K562 (cell line): Measurements from ENCODE around the gene RAB43. TPM values are rescaled to one million over a fixed set of nuclear protein-coding genes. Genes with fewer than 3 reads are reported as not detected.

Experiments
- ATAC-seq: fragments of 200-7000 bp; cut with Tn5 transposase; 3 replicates; pipeline ENCODE4 v1.9.1; 2020; ENCODE audit warnings: moderate library complexity
- BruUV-seq: library from RNA; stranded (reverse); fragments of 400-500 nt; replicated peaks from 2 replicates; lab custom pipeline; 2021; lab: Mats Ljungman, UMichigan
- CTCF ChIA-PET: fragments of 300-600 bp; formaldehyde crosslinking; extraction: SDS; loops from one replicate; lab custom pipeline; 2021; ENCODE audit warnings: low intra/inter-chr PET ratio; lab: Yijun Ruan, JAX
- POLR2A ChIA-PET: fragments of 300-600, 350-650 bp; sonication (Branson Sonifier 250); formaldehyde crosslinking; extraction: SDS; loops from one replicate; lab custom pipeline; 2021; ENCODE audit warnings: antibody characterized with exemption, inconsistent platforms; lab: Yijun Ruan, JAX
- DNase-seq, 4 experiments: peaks; one replicate each; pipeline versions ENCODE4 v3.0.0 to v3.0.0-alpha.2; 2011 to 2018; ENCODE audit warnings: low spot score in 3 of 4, mixed read lengths in 3 of 4; ENCODE audit errors: extremely low read depth in 1 of 4
- FAIRE-seq: peaks from 2 replicates; lab custom pipeline; 2011; peaks lifted over from hg19 to GRCh38; lab: Jason Lieb, UNC
- H2AFZ ChIP-seq: 2 replicates; pipeline ENCODE4 v1.6.0; 2011; ENCODE audit warnings: low read depth, low read length, control low read depth, inconsistent platforms
- H3K27ac ChIP-seq: fragments of 200-600 bp; 3 replicates; pipeline ENCODE4 v1.8.0; 2011; ENCODE audit warnings: low read depth, mild to moderate bottlenecking, control low read depth, inconsistent platforms, low read length, moderate library complexity, mixed read lengths; ENCODE audit errors: extremely low read depth
- H3K27me3 ChIP-seq, 2 experiments: fragments of 300-600 bp in 1 of 2; 2 replicates in 1 of 2; 3 replicates in 1 of 2; pipeline versions ENCODE4 v1.6.0 to v1.8.0; 2011; ENCODE audit warnings: inconsistent platforms in 2 of 2, low read length in 2 of 2, mild to moderate bottlenecking in 1 of 2, mixed read lengths in 1 of 2, moderate library complexity in 1 of 2; ENCODE audit not compliant: control insufficient read depth in 2 of 2, insufficient read depth in 2 of 2
- H3K36me3 ChIP-seq: fragments of 300-600 bp; 3 replicates; pipeline ENCODE4 v1.8.0; 2011; ENCODE audit warnings: mild to moderate bottlenecking, low read length, inconsistent platforms; ENCODE audit not compliant: control insufficient read depth, insufficient read depth
- H3K4me1 ChIP-seq, 2 experiments: fragments of 200-600 bp in 1 of 2; replicated peaks in 1 of 2; 2 replicates in 1 of 2; 3 replicates in 1 of 2; pipeline versions ENCODE4 v1.5.1 to v1.8.0; 2011; ENCODE audit warnings: inconsistent platforms in 2 of 2, low read length in 2 of 2, mild to moderate bottlenecking in 1 of 2, mixed read lengths in 1 of 2, moderate library complexity in 1 of 2; ENCODE audit not compliant: control insufficient read depth in 2 of 2, insufficient read depth in 2 of 2
- H3K4me2 ChIP-seq: 2 replicates; pipeline ENCODE4 v1.6.1; 2011; ENCODE audit warnings: low read length, control low read depth, inconsistent platforms, mixed read lengths; ENCODE audit not compliant: insufficient read depth
- H3K4me3 ChIP-seq: fragments of 200-600 bp; sonication (generic), shearing (Covaris generic); 2 replicates; pipeline ENCODE4 v1.5.1; 2016; ENCODE audit warnings: control low read depth, inconsistent platforms
- H3K79me2 ChIP-seq: fragments of 200-600 bp; 3 replicates; pipeline ENCODE4 v1.8.0; 2011; ENCODE audit warnings: low read length, inconsistent platforms; ENCODE audit not compliant: control insufficient read depth, insufficient read depth
- H3K9ac ChIP-seq, 2 experiments: 2 replicates each; pipeline versions ENCODE4 v1.6.0 to v1.6.1; 2011; ENCODE audit warnings: low read depth in 2 of 2, low read length in 2 of 2, control low read depth in 1 of 2, inconsistent platforms in 1 of 2, mild to moderate bottlenecking in 1 of 2, mixed read lengths in 1 of 2; ENCODE audit not compliant: insufficient read depth in 1 of 2
- H3K9me1 ChIP-seq: one replicate; pipeline ENCODE4 v1.6.0; 2011; ENCODE audit warnings: inconsistent platforms, mild to moderate bottlenecking, low read length, moderate library complexity; ENCODE audit not compliant: control insufficient read depth, insufficient read depth
- H3K9me3 ChIP-seq: replicated peaks from 2 replicates; pipeline ENCODE4 v1.5.1; 2011; ENCODE audit warnings: low read depth, low read length, inconsistent platforms; ENCODE audit not compliant: control insufficient read depth, insufficient read depth
- H4K20me1 ChIP-seq: replicated peaks from 2 replicates; pipeline ENCODE4 v1.6.1; 2011; ENCODE audit warnings: low read length, inconsistent platforms, mixed read lengths; ENCODE audit not compliant: control insufficient read depth, insufficient read depth
- CEBPB ChIP-seq: fragments of 450-650 bp; IDR thresholded peaks from 2 replicates; pipeline ENCODE4 v1.6.1; 2016; ENCODE audit warnings: missing genetic modification characterization, missing compliant biosample characterization
- CEBPG ChIP-seq, 3 experiments: fragments of 200-800 bp in 1 of 3; sonication (Bioruptor generic) in 1 of 3; sonication (generic) in 1 of 3; formaldehyde crosslinking in 1 of 3; IDR thresholded peaks in 2 of 3; conservative IDR thresholded peaks in 1 of 3; 2 replicates each; pipeline versions ENCODE4 v1.6.1 to v1.8.0; 2016 to 2022; ENCODE audit warnings: missing compliant biosample characterization in 2 of 3, missing genetic modification characterization in 2 of 3, mild to moderate bottlenecking in 1 of 3, missing genetic modification reagents in 1 of 3
- FIP1L1 ChIP-seq: fragments of 200-400 bp; formaldehyde crosslinking; IDR thresholded peaks from 2 replicates; pipeline ENCODE4 v1.6.1; 2018; ENCODE audit warnings: mild to moderate bottlenecking, low read depth, low read length; ENCODE audit not compliant: poor library complexity, severe bottlenecking
- FOXP4 ChIP-seq: sonication (generic); formaldehyde crosslinking; IDR thresholded peaks from 2 replicates; pipeline ENCODE4 v1.8.0; 2022; ENCODE audit warnings: mild to moderate bottlenecking, missing genetic modification reagents, borderline replicate concordance
- KDM1A ChIP-seq, 2 experiments: fragments of 450-650 bp; IDR thresholded peaks; 2 replicates each; pipeline ENCODE4 v1.6.1; 2016; ENCODE audit warnings: mild to moderate bottlenecking in 2 of 2
- KLF13 ChIP-seq: fragments of 450-650 bp; IDR thresholded peaks from 2 replicates; pipeline ENCODE4 v1.6.1; 2016; ENCODE audit warnings: missing genetic modification characterization, low read depth, mild to moderate bottlenecking, missing compliant biosample characterization, moderate library complexity, borderline replicate concordance
- PTTG1 ChIP-seq: fragments of 450-650 bp; IDR thresholded peaks from 2 replicates; pipeline ENCODE4 v1.6.1; 2016; ENCODE audit warnings: low read depth, mild to moderate bottlenecking, missing genetic modification characterization, missing compliant biosample characterization
- RCOR1 ChIP-seq, 2 experiments: IDR thresholded peaks; 2 replicates each; pipeline ENCODE4 v1.6.1; 2012; ENCODE audit warnings: low read depth in 2 of 2, low read length in 2 of 2, borderline replicate concordance in 1 of 2, improper control_type of control experiment in 1 of 2
- USF1 ChIP-seq: sonication (generic); formaldehyde crosslinking; IDR thresholded peaks from 2 replicates; pipeline ENCODE4 v1.9.0; 2022; ENCODE audit warnings: mild to moderate bottlenecking, missing genetic modification reagents
- ZNF384 ChIP-seq: IDR thresholded peaks from 2 replicates; pipeline ENCODE4 v1.6.1; 2012; ENCODE audit warnings: low read depth, low read length, improper control_type of control experiment
- ZNF695 ChIP-seq: fragments of 450-650 bp; formaldehyde crosslinking; IDR thresholded peaks from 2 replicates; pipeline ENCODE4 v1.4.0; 2020; ENCODE audit warnings: mild to moderate bottlenecking, moderate library complexity
- WGBS: fragments of 100-300 bp; shearing (Covaris generic); methylation state at CpG from one replicate; pipeline ENCODE4 v1.1.6; 2016; ENCODE audit warnings: low coverage, mixed read lengths; ENCODE audit not compliant: insufficient coverage; ENCODE audit errors: missing lambda C conversion rate; 5-methylcytosine and 5-hydroxymethylcytosine counted together
- in situ Hi-C: fragments of 300-500 bp; cut with MboI; formaldehyde crosslinking; loops from 4 replicates; pipeline ENCODE4 v1.15.0; 2018; ENCODE audit warnings: inconsistent platforms, mixed read lengths
- intact Hi-C: fragments of 100-400 bp; cut with micrococcal nuclease; formaldehyde crosslinking; loops from 2 replicates; pipeline ENCODE4 v1.14.2; 2022
- polyA plus RNA-seq, 8 experiments: library from polyadenylated mRNA; depleted of rRNA in 4 of 8; stranded (reverse) in 5 of 8; unstranded in 3 of 8; fragments of >200 nt; fragmentation: Nextera tagmentation in 2 of 8; fragmentation: Illumina TruSeq in 1 of 8; extraction: Ambion mirVana in 2 of 8; extraction: Trizol in 1 of 8; gene quantifications; 2 replicates each; pipeline versions ENCODE4 v1.2.1 to v1.2.3, GENCODE V29; 2011 to 2014; ENCODE audit warnings: inconsistent platforms in 1 of 8, missing spikeins in 1 of 8
- total RNA-seq, 7 experiments: library from RNA; depleted of rRNA in 6 of 7; stranded (reverse); fragments of >200 nt in 6 of 7; fragmentation: Illumina TruSeq in 2 of 7; extraction: Trizol in 2 of 7; gene quantifications; 2 replicates each; pipeline versions ENCODE4 v1.2.1 to v1.2.3, GENCODE V29; 2011 to 2021; ENCODE audit warnings: low replicate concordance in 1 of 7
- TF ChIP-seq, protein P1 (sequence below), 2 experiments: fragments of 450-650 bp in 1 of 2; sonication (generic) in 1 of 2; formaldehyde crosslinking in 1 of 2; IDR thresholded peaks in 1 of 2; conservative IDR thresholded peaks in 1 of 2; 2 replicates each; pipeline versions ENCODE4 v1.6.1 to v1.8.1; 2016 to 2023; ENCODE audit warnings: mild to moderate bottlenecking in 2 of 2, moderate library complexity in 2 of 2, inconsistent platforms in 1 of 2, missing genetic modification reagents in 1 of 2
- TF ChIP-seq, protein P2 (sequence below): fragments of 250-450 bp; sonication (Bioruptor Pico); IDR thresholded peaks from 2 replicates; pipeline ENCODE4 v1.4.0; 2020; ENCODE audit warnings: mild to moderate bottlenecking, moderate library complexity

Gene RAB43
- total and polyA plus RNA-seq, 9 of the 15 experiments (the other 6 are each of a cell fraction or from before 2014, with no cell fraction given), result 0.04 to 6.8 (median 1.7) TPM; not detected in 2

GRCh38 chr3:129164500-129164899, 42.9 kb upstream of the RAB43 start:
- in situ Hi-C loops, result no loop called here
- no peak for DNase-seq
- Histone ChIP-seq H3K79me2 (peaks cover 21% of the 10 kb centered on the region), H3K9me1 (no peaks in the 10 kb centered on the region), H4K20me1 (no peaks in the 10 kb centered on the region), H3K27ac (no peak overlapping the region), H3K4me1 (peaks cover 0 to 9% of the 10 kb centered on the region in 2 experiments; a peak in 3 of 5 replicates), H3K9me3 (no peaks in the 10 kb centered on the region), H3K9ac (no peak overlapping the region), H3K27me3 (no peaks in the 10 kb centered on the region), H3K36me3 (peaks cover 24% of the 10 kb centered on the region; the same call in 2 of the 3 replicates), H3K4me2 (no peak overlapping the region), H3K4me3 (no peak overlapping the region), H2AFZ (no peak overlapping the region)
- FAIRE-seq, result no peak
- ATAC-seq, result no peak
- POLR2A ChIA-PET, result no interaction called here
- CTCF ChIA-PET, result interaction anchor here (0.6 to 0.7 kb wide), 2 partner anchors 64 to 219 kb away, joined by 3 read pairs; no protein-coding TSS in a partner anchor
- intact Hi-C loops, result no loop called here
- BruUV-seq, result no TSS peak
- WGBS, result 73% methylated on average over 6 of the region's 7 CpGs
- TF ChIP-seq FIP1L1 (no peak), PTTG1 (tag) (no peak), USF1 (CRISPR knock-in tag) (no peak), KLF13 (no peak), KDM1A (IDR thresholded peaks at IDR 0.05) (peak; percentile 19 to 35; a peak in 2 of 4 replicates), ZNF384 (0 out of 2 replicates have a peak, but pooled peaks have one; percentile 0), FOXP4 (no peak), CEBPG (CRISPR knock-in tag; IDR thresholded peaks at IDR 0.05) (peak; percentile 74; the same call in 1 of the 2 replicates), CEBPG (tag; conservative IDR thresholded peaks at IDR 0.05 in 1 of 2, IDR thresholded peaks at IDR 0.05 in 1 of 2) (peak; percentile 57 to 81), ZNF695 (CRISPR knock-in tag) (no peak), RCOR1 (IDR thresholded peaks at IDR 0.05; ENCODE audit: borderline replicate concordance in 1 of 2, low read depth in 2 of 2, low read length in 2 of 2) (peak in 1 of 2 experiments; percentile 74; a peak in 2 of 4 replicates), CEBPB (tag) (peak; percentile 60)
- TF ChIP-seq, protein P1, sequence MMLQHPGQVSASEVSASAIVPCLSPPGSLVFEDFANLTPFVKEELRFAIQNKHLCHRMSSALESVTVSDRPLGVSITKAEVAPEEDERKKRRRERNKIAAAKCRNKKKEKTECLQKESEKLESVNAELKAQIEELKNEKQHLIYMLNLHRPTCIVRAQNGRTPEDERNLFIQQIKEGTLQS (IDR thresholded peaks at IDR 0.05), result peak; percentile 91
- TF ChIP-seq, protein P1 (CRISPR knock-in tag; conservative IDR thresholded peaks at IDR 0.05), result no peak
- TF ChIP-seq, protein P2, sequence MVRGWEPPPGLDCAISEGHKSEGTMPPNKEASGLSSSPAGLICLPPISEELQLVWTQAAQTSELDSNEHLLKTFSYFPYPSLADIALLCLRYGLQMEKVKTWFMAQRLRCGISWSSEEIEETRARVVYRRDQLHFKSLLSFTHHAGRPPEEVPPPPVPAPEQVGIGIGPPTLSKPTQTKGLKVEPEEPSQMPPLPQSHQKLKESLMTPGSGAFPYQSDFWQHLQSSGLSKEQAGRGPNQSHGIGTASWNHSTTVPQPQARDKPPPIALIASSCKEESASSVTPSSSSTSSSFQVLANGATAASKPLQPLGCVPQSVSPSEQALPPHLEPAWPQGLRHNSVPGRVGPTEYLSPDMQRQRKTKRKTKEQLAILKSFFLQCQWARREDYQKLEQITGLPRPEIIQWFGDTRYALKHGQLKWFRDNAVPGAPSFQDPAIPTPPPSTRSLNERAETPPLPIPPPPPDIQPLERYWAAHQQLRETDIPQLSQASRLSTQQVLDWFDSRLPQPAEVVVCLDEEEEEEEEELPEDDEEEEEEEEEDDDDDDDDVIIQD (CRISPR knock-in tag), result no peak
